T-helper 1 cell (primary cell): ENCODE data around the gene TARS1.
A peak's percentile ranks its signal among the peaks of the same experiment; 100 is the strongest.

Experiments used
- DNase-seq, 5 donors: peaks; one replicate each; pipeline ENCODE4 v3.0.0-alpha.2; 2012 to 2020
- total RNA-seq, 4 donors: gene quantifications; one replicate each; lab custom pipeline; 2026; lab: John Stamatoyannopoulos, UW

The TARS1 gene
- 48.8 to 70.9 (median 58.4) reads per million in 4 donors for total RNA-seq

DNA sequence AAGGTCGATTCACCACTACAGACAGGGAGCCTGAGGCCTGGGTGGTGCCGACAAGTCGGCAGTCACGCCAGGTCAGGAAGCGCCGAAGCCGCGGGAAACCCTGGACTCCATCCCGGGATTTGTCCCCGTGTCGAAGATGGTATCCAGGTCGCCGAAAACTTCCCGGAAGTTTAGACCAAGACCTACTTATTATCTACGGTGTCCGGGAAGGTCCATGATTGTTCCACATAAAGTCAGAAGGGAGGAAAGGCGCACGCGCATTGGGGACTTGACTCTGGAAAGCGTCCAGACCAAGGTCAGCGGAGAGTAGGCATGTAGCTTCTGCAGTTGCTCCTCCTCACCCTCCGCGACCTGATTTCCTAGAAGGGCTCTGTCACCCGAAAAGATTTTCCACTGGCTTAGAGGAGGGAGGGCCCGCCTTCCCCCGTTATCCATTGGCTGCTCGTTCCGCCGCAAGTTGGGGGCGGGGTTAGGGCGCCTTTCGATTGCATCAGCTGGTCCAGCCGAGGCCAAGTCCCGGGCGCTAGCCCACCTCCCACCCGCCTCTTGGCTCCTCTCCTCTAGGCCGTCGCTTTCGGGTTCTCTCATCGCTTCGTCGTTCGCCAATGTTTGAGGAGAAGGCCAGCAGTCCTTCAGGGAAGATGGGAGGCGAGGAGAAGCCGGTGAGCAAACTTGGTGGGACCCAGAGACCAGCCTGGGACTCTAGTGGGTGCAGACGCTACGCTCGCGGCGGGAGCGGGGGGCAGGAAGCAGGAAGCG is at the start of gene TARS1:
TSS of gene TARS1 (plus strand) at position 484 of the 759 bp plus-strand sequence. CDS start at position 606, 122 bp downstream.
- peak; percentile 83 to 98 (median 87) for DNase-seq

DNA sequence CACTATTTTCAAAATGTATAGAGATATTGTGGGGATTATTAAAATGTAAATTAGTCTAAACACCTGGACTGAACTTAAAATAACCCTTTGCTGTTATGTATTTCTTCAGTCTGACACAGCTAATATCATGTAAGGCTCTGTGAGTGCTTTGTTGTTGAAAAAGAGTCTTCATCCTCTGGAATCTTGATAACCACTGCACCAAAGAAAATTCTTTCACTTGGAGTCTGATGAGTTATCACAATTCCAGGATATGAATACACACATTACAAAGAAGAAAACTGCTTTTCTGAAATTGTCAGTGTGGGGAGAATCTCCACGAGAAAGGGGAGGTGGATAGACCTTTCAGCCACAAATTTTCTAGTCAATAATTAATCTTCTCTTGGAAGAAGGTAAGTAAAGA is 42.3 kb upstream of the TARS1 start:
- no peak for DNase-seq

DNA sequence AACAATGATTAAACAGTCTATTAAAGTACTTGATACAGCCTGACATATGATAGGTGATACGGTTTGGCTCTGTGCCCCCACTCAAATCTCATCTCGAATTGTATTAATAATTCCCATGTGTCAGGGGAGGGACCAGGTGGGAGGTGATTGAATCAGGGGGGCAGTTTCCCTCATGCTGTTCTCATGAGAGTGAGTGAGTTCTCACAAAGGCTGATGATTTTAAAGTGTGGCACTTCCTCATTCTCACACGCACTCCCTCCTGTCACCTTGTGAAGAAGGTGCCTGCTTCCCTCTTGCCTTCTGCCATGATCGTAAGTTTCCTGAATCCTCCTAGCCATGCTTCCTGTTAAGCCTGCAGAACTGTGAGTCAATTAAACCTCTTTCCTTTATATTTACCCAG is 40.1 kb upstream of the TARS1 start:
- DNase-seq = no peak

DNA sequence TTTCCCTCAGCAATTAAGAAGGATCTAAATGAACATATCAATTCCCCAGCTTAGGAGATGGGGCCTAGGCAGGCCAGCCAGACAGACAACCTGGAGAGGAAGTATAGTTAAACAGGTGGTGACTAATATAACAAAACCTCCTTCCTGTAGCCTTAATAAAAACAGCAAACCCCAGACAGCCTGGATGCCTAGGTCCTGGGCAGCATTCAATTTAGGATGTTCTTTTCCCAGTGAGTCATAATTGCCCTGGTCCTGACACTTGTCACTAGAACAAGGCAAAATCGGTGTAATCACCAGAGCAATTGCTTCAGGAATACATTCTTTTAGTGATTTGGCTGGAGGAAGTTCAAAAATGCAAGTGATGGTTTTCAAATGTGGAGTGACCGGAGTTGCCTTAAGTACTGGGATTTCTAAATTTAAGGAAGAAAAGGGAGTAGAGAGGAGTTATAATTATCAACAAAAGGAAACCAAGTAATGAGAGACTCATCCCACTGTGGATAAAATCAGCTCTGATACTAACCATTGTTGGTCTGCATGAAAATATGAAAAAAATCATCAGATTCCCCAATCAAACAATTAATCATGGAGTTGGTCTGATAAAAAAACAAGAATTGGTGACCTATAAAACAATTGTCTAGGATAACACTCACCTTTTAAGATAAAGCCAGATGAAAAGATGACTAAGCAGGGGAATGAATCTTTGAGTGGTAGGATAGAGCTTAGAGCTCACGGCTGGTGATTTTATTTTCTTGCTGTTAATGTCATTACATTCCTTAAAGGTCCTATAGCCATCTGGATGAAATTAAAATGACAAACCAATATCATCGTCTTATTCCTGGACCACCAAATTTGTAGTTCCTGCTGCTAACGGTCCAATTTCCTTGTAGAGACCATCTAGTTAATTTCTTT is 39.0 kb upstream of the TARS1 start:
- no peak for DNase-seq

DNA sequence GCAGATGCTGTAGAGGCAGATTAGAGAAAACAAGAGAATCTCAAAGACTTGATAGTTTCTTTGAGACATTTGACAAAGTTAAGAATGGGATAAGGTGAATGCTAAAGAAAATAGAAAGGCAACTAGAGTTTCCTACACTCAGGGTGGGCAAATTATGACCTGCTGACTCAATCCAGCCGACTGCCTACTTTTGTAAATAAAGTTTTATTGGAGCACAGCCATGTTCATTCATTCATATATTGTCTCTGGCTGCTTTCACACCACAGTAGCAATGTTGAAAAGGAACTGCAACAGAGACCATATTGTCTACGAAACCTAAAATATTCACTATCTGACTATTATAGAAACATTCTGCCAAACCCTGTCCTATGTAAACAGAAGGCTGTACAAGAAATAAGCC is 37.6 kb upstream of the TARS1 start:
- no peak for DNase-seq

DNA sequence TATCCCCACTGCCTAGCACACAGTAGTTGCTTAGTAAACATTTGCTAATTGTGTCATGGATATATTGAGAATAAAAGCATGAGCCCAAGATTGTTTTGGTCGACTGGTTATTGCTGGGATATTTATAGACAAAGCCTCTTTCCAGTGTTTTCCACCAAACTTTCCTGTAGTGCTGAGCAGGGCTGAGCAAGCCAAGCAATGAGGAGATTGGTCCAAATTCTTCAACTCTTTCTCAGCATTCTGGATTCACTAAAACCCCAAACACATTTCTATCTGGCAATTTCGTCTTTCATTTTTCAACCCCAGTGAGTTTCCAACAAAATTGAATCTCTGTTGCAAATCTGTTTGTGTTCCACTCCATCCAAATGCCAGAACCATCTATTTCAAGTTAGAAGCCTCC is 31.9 kb upstream of the TARS1 start:
- DNase-seq = no peak

DNA sequence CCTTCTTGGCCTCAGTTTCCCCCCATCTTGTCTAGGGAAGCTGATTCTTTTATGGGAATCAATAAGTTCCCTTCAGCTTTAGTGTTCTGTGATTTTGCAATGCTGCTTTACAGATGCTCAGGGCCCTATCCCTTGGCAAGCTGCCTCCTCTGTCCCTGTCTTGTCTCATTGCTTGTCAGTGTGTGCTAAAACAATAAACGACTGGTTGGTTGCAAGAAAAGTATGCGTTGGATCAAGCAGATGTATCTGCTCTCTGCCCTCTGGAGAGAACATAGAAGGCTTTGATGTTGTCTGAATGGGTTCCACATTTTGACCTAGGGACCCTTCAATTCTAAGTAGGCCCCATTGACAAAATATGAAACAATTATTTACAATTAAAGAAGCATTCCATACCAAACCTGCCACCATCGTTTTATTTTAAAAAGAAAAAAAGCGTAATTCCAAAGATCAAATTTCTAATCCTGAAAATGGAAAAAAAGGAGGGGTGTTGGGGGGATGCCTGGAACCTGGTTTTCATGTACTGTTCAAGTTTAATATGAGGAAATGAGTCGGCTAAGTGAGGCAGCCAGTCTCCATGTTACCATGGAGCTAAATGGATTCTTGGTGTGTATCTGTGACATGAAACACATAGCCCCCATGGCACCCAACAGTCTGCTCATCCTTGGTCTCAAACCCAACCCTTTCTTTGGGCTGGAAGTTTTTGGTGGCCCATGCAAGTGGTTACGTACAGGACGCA is 31.2 kb upstream of the TARS1 start:
- DNase-seq = no peak

DNA sequence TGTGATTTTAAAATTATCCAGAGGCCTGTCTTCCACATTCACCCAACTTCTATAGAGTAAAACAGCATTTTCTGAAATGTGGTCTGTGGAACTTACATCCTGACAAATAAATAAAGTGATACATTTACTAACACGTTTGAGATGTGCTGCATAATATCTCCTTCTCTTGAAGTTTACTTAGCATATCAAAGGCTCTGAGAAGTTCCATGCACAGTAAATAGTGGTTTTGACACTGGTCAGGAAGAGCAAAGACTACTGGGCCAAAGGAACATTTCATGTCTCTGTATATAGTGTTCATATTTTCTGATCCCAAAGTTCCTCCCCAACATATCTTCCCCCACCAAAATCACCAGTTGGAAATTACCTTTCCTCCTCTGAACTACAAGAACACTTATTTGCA is 30.5 kb upstream of the TARS1 start:
- no peak for DNase-seq

DNA sequence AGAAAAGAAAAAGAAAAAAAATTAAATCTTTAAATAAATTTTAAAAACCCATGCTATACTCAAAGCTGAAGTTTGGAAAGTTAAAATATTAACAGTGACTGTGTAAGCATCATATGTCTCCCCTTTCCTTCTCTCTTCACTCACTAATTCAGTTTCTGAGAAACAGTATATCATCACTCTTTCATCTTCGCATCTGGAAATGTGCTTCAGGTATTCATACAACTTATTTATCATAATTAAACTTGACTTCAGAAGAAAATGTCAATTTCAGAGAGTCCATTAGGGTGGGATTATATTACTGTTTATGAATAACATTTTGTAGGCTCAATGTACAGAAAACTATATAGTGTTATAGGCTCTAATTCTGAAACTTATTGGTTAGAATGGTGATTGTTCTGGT is 29.3 kb upstream of the TARS1 start:
- DNase-seq = no peak

DNA sequence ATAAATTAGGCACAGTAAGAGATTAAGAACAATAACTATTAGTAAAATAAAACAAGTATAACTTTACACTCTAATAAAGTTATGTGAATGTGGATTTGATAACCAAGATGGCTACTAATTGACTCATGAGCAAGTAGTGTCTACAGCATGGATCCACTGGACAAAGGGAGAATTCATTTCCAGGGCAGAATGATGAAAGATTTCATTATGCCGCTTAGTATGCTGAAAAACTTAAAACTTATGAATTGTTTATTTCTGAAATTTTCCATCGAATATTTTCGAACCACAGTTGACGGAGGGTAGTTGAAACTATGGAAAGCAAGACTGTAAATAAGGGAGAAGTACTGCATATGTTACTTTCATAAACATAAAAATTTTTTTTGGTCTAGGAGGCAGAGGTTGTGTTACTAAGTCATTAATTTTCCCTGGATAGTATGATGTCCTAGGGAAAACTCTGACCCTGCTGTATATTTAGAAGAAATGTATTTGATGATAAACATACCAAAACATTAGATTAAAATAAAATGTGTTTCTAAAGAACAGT is 24.9 kb upstream of the TARS1 start:
- DNase-seq = no peak

DNA sequence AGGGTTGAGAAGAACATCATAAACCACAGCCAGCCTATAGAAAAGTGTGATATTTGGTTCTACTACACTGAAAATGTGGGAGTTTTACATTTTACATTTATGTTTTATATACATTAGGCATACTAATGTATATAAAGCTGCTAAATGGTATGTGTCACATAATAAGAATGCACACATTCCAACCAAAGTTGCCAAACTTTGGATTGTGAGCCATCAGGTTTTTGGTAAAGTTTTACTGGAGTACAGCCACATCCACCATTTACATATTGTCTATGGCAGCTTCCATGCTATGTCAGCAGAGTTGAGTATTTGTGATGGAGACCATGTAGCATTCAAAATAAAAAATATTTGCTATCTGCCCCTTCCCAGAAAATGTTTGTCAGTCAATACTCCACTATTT is 23.1 kb upstream of the TARS1 start:
- DNase-seq = no peak

DNA sequence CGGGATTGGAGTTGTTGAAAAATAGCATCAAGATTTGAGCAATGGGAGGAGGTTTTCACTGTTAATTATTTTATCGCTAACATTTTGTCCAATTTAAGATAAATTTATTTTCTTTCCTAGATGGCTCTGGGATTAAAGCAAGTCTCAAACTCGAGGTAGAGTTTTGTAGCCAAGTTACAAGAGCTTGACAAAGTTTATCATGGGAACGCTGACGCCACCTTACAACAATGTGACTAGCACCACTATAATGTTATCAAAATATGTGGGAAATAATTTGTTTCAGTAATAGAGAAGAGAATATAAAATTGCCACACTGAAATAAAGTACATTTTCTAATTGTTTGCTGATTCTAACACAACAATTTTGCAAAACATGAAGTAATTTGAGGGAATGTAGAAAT is 19.8 kb upstream of the TARS1 start:
- DNase-seq = no peak

DNA sequence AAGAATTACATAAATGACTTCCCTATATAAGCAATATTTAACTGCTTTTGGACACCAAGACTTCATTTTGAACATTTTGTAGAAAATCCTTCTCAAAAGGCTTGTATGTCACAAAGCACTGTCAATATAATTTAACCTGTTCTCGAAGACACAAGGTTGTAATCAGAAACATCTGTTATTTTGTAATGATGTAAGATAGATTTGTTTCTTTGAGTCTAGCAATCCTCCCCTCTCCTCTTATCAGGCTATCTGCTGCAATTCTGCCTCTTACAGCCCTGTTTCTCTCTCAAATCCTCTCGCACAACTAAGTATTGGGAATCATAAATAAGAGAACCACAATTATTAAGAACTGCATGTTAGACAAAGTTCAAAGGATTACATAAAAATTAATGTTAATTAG is 18.6 kb upstream of the TARS1 start:
- no peak for DNase-seq

DNA sequence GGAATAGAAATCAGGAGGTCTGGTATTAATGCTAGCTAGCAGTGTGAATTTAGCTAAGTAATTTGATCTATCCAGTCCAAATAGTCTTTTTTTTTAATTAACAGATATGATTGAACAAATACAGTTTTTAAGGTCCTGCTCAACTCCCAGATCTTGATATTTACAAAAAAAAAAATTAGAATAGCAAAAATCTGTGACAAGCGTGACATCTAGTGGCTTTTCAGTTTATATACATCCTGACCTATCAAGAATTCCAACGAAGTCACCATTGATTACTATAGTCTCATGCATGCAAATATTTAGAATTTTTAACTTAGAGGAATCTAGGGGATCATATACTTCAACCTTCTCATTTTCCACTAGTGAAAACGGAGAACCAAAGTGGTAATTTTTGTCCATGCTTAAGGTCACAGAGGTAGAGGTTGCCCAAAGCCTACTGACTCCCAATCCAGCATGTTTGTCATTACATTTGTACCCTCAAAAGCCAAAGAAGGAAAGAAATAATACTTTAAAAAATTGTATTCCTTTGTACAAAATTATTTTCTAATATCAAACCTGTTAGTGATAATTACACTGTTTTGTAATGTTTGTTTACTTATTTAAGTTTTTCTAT is 17.6 kb upstream of the TARS1 start:
- DNase-seq = no peak

DNA sequence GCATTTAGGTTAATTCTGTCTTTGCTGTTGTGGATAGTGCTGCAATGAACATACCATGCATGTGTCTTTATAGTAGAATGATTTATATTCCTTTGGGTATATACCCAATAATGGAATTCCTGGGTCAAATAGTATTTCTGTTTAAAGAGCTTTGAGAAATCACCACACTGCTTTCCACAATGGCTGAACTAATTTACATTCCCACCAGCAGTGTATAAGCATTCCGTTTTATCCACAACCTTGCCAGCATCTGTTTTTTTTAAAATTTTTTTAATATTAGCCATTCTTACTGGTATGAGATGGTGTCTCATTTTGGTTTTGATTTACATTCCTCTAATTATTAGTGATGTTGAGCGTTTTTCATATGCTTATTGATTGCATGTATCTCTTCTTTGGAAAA is 15.5 kb upstream of the TARS1 start:
- no peak for DNase-seq

DNA sequence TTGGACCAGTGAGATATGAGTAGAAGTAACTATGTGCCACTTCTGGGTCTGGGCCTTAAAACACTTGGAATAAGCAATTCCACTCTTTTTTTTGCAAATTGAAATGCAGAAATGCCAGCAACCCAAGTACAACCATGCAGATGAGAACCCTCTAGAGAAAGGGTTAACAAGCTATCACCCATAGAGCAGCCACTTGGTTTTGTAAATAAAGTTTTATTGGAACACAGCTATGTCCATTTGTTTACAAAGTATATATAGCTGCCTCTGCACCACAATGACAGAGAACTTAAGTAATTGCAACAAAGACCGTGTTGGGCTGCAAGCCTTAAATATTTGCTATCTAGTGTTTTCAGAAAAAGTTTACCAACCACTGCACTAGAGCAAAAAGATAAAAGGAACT is 9.8 kb upstream of the TARS1 start:
- no peak for DNase-seq

DNA sequence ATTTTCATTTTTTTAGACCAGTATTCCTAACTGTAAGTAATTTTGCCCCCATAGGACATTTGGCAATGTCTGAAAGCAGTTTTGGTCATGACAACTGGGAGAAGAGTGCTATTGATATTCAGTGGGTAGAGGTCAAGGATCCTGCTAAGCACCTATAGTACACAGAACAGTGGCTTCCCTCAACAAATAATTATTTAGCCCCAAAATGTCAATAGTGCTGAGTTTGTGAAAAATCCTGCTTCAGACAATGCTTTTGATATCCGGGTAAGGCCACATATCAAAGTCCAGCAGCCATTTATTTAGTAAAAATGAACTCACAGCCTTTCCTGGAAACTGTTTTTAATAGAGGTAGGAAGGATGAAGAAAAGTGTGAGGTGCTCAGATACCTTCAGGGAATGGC is 8.1 kb upstream of the TARS1 start:
- no peak for DNase-seq

DNA sequence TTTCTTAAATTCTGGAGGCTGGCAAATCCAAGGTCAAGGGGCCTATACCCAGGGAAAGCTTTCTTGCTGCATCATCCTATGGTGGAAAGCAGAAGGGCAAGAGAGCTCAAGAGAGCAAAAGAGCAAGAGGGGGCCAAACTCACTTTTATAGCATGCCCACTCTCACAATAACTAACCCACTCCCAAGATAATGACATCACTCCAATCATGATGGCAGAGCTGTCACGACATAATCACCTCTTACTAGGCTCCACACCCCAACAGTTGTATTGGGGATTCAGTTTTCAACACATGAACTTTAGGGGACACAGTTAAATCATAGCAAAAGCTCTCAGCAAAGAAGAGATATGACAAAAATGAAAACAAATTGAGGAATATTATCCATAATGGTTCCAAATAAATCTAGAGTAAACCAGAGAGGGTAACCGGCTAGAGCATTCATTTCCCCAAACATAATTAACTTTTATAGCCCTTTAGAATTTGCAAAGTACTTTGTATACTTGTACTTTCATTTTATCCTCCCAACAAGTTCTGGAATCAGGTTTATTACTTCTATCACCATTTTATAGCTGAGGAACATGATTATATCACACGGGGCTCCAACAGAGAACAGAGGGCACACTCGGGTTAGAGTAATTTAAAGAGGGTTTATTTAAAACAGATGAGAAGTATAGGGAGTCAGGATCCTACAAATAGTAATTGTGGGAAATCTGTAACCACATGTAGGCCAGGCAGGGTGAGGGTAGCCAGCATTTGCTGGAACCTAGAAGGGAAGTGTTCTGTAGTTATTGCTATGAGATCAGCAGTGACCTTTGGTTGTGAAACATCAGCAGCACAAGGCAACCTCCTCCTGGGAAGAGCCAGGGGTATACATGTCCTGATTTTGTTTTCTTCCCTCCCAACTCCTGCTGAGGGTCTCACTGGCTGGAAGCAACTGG is 7.2 kb upstream of the TARS1 start:
- DNase-seq = no peak

DNA sequence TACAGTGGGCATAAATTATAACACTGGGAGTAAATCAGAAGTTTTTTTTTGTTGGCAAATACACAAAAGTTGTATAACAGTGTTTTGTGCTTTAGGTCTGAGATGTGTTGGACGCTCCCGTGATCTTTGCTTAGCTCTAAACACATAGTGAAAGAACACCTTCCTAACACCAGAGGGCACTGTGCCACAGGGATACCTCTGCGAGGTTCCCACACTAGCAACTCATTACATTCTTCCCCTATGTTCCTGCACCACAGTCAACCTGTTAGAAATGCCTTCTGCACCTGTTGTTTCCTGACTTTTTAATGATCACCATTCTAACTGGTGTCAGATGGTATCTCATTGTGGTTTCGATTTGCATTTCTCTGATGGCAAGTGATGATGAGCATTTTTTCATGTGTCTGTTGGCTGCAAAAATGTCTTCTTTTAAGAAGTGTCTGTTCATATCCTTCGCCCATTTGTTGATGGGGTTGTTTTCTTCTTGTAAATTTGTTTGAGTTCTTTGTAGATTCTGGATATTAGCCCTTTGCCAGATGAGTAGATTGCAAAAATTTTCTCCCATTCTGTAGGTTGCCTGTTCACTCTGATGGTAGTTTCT is 4.8 kb upstream of the TARS1 start:
- peak; percentile 19 to 73 (median 51) for DNase-seq

DNA sequence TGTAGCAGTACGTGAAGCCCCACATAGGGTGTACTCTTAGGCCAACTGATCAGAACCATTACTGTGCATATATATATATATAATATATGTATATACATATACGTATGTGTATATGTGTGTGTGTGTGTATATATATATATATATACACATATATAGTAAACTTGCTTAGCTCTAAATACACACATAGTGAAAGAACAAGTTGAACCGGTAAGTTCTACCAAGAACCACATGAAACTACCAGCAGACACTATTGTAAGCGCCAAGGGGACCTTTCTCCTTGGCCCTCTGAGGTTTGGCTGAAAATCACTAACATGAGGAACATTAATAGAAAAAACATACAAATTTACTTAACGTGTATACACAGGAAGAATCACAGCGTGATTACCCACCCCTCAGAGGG is 1.8 kb upstream of the TARS1 start:
- DNase-seq = no peak

DNA sequence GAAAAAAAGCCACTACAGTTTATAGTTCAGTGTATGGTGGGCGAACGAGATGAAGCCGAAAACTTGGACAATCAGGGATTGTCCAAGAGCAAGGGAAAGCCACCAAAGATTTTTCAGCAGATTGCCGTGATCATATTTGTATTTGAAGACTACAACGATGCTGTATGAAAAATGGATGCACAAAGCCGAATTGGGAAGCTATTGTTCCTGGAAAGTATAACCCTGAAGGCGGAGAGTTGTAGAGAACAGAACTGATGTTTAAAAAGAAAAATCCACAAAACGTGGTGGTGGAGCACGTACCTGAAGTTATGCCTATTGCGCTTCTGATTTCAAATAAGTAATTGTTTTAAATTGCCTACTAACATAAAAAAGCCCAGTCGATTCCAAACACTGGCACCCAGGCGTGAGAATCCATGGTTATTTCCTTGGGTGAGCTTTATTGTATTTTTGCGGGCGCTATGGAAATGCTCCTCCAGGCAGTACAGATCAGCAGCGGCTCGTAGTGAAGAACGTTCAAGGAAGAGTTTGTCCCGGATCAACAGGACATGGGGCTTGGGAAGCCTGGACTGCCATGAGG is 772 bp upstream of the TARS1 start:
- peak in 1 of 5 donors; percentile 1 for DNase-seq
